HepG2 (cell line): ENCODE data around the gene SLC25A17. TPM values are rescaled to one million over a fixed set of nuclear protein-coding genes. Genes with fewer than 3 reads are reported as not detected.

Experiments
- CHCHD3 ChIP-seq: sonication (generic); formaldehyde crosslinking; IDR thresholded peaks from 2 replicates; pipeline ENCODE4 v1.8.0; 2022; ENCODE audit warnings: mild to moderate bottlenecking, missing genetic modification reagents, moderate library complexity
- CREB3 ChIP-seq: sonication (generic); formaldehyde crosslinking; IDR thresholded peaks from 2 replicates; pipeline ENCODE4 v1.5.0; 2020; ENCODE audit warnings: missing genetic modification reagents
- HMGXB4 ChIP-seq, 2 experiments: sonication (generic) in 1 of 2; formaldehyde crosslinking in 1 of 2; IDR thresholded peaks; 2 replicates each; pipeline versions ENCODE4 v1.4.0 to v1.6.1; 2018 to 2020; ENCODE audit warnings: missing genetic modification reagents in 2 of 2, borderline replicate concordance in 1 of 2, low read depth in 1 of 2, mild to moderate bottlenecking in 1 of 2, missing biosample characterization in 1 of 2
- HNRNPK ChIP-seq: fragments of 200-400 bp; formaldehyde crosslinking; IDR thresholded peaks from 2 replicates; pipeline ENCODE4 v1.6.1; 2018; ENCODE audit warnings: low read length, low read depth, moderate library complexity, mild to moderate bottlenecking; ENCODE audit not compliant: poor library complexity, severe bottlenecking
- HNRNPL ChIP-seq: fragments of 200-400 bp; formaldehyde crosslinking; IDR thresholded peaks from 2 replicates; pipeline ENCODE4 v1.6.1; 2017; ENCODE audit warnings: mild to moderate bottlenecking, low read depth, low read length
- JUND ChIP-seq: sonication (generic); formaldehyde crosslinking; IDR thresholded peaks from 2 replicates; pipeline ENCODE4 v1.8.0; 2022; ENCODE audit warnings: mild to moderate bottlenecking, missing genetic modification reagents
- KDM5B ChIP-seq: sonication (generic); formaldehyde crosslinking; IDR thresholded peaks from 2 replicates; pipeline ENCODE4 v1.4.0; 2020; ENCODE audit warnings: missing genetic modification reagents, mild to moderate bottlenecking, borderline replicate concordance
- PAXIP1 ChIP-seq: sonication (generic); formaldehyde crosslinking; conservative IDR thresholded peaks from 2 replicates; pipeline ENCODE4 v1.4.0; 2020; ENCODE audit warnings: mild to moderate bottlenecking, missing genetic modification reagents, moderate library complexity
- RXRB ChIP-seq: IDR thresholded peaks from 2 replicates; pipeline ENCODE4 v1.6.1; 2016; ENCODE audit warnings: borderline replicate concordance, missing genetic modification reagents, missing compliant biosample characterization
- SRY ChIP-seq: sonication (generic); formaldehyde crosslinking; IDR thresholded peaks from 2 replicates; pipeline ENCODE4 v1.8.0; 2022; ENCODE audit warnings: mild to moderate bottlenecking, missing genetic modification reagents
- ZBTB4 ChIP-seq: sonication (generic); formaldehyde crosslinking; IDR thresholded peaks from 2 replicates; pipeline ENCODE4 v1.4.0; 2020; ENCODE audit warnings: missing genetic modification reagents, mild to moderate bottlenecking, borderline replicate concordance
- ZNF558 ChIP-seq: sonication (generic); formaldehyde crosslinking; IDR thresholded peaks from 2 replicates; pipeline ENCODE4 v1.9.0; 2022; ENCODE audit warnings: mild to moderate bottlenecking, missing genetic modification reagents, borderline replicate concordance
- ZNF770 ChIP-seq: sonication (generic); formaldehyde crosslinking; IDR thresholded peaks from 2 replicates; pipeline ENCODE4 v1.5.0; 2020; ENCODE audit warnings: mild to moderate bottlenecking, missing genetic modification reagents
- polyA plus RNA-seq, 8 experiments: library from polyadenylated mRNA; depleted of rRNA in 3 of 8; stranded (reverse) in 7 of 8; unstranded in 1 of 8; fragments of >200 nt; fragmentation: Illumina TruSeq in 4 of 8; extraction: Trizol in 4 of 8; gene quantifications; 2 replicates each; pipeline versions ENCODE4 v1.2.1 to v1.2.3, GENCODE V29; 2011 to 2016; ENCODE audit warnings: low read depth in 4 of 8, missing spikeins in 1 of 8, mixed read lengths in 1 of 8; ENCODE audit not compliant: insufficient read depth in 1 of 8
- total RNA-seq, 5 experiments: library from RNA; depleted of rRNA; stranded (reverse); fragments of >200 nt; fragmentation: Illumina TruSeq; extraction: Trizol; gene quantifications; 2 replicates each; pipeline ENCODE4 v1.2.3, GENCODE V29; 2016; ENCODE audit warnings: low read depth in 1 of 5

SLC25A17 gene
- total and polyA plus RNA-seq, 2 of the 13 experiments (the other 11 are each of a cell fraction or from before 2014, with no cell fraction given), result 15.7 to 27.9 TPM

GRCh38 chr22:40856513-40857308 lies 37.6 kb upstream of the SLC25A17 start, which contains the start of the genes ST13 and XPNPEP3 (continued):
- no peak for TF ChIP-seq ZNF770
- peak; percentile 54 for TF ChIP-seq HNRNPK
- no peak; the same call in 1 of the 2 replicates for TF ChIP-seq PAXIP1 (CRISPR knock-in tag)
- TF ChIP-seq HNRNPL, result no peak
- TF ChIP-seq ZBTB4 (CRISPR knock-in tag), result no peak; the same call in 1 of the 2 replicates
- TF ChIP-seq JUND (CRISPR knock-in tag), result no peak
- TF ChIP-seq ZNF558 (CRISPR knock-in tag), result peak; percentile 30; the same call in 1 of the 2 replicates
- peak; percentile 6; the same call in 1 of the 2 replicates for TF ChIP-seq SRY (CRISPR knock-in tag)
- TF ChIP-seq CHCHD3, result no peak
- TF ChIP-seq CREB3 (CRISPR knock-in tag), result no peak
- peak; percentile 78 to 91; a peak in 3 of 4 replicates for TF ChIP-seq HMGXB4 (CRISPR knock-in tag; IDR thresholded peaks at IDR 0.05; ENCODE audit: borderline replicate concordance in 1 of 2, low read depth in 1 of 2)
- peak; percentile 88; the same call in 1 of the 2 replicates for TF ChIP-seq KDM5B (CRISPR knock-in tag)
- TF ChIP-seq RXRB (CRISPR knock-in tag), result peak; percentile 66
